BE2C (cell line): ENCODE data around the gene MT3.
"Not testable (repeated sequence)": the region's sequence is repeated elsewhere in the genome, so short reads cannot be mapped to it uniquely, and the experiment has no call there.

Experiments
- DNase-seq: peaks from one replicate; pipeline ENCODE4 v3.0.0-alpha.2; 2020
- H3K27me3 ChIP-seq: fragments of 250-450 bp; sonication (Bioruptor Pico); 2 replicates; pipeline ENCODE4 v1.5.1; 2020; ENCODE audit warnings: mild to moderate bottlenecking
- H3K36me3 ChIP-seq: fragments of 250-450 bp; sonication (Bioruptor Pico); 2 replicates; pipeline ENCODE4 v1.5.1; 2020; ENCODE audit warnings: mild to moderate bottlenecking
- H3K4me1 ChIP-seq: fragments of 250-450 bp; sonication (Bioruptor Pico); 2 replicates; pipeline ENCODE4 v1.5.1; 2020
- H3K4me3 ChIP-seq: 2 replicates; pipeline ENCODE4 v1.5.1; 2011; ENCODE audit warnings: low read depth, low read length
- H3K9me3 ChIP-seq: fragments of 250-450 bp; sonication (Bioruptor Pico); 2 replicates; pipeline ENCODE4 v1.5.1; 2020
- TF ChIP-seq, protein P1 (sequence below): IDR thresholded peaks from 2 replicates; pipeline ENCODE4 v1.5.1; 2012; ENCODE audit warnings: mild to moderate bottlenecking, low read depth, low read length

Gene MT3

GRCh38 chr16:56574625-56575024 is 14.7 kb upstream of the MT3 start:
- DNase-seq: no peak
- H3K36me3 ChIP-seq: no peaks in the 10 kb centered on the region
- peaks cover 9% of the 10 kb centered on the region for H3K27me3 ChIP-seq

GRCh38 chr16:56576585-56577299 is 12.6 kb upstream of the MT3 start:
- no peaks in the 10 kb centered on the region for H3K9me3 ChIP-seq
- H3K4me1 ChIP-seq: no peaks in the 10 kb centered on the region
- peak; percentile 77 for DNase-seq
- H3K36me3 ChIP-seq: no peaks in the 10 kb centered on the region
- H3K4me3 ChIP-seq: no peak overlapping the region
- peaks cover 9% of the 10 kb centered on the region for H3K27me3 ChIP-seq
- TF ChIP-seq, protein P1, sequence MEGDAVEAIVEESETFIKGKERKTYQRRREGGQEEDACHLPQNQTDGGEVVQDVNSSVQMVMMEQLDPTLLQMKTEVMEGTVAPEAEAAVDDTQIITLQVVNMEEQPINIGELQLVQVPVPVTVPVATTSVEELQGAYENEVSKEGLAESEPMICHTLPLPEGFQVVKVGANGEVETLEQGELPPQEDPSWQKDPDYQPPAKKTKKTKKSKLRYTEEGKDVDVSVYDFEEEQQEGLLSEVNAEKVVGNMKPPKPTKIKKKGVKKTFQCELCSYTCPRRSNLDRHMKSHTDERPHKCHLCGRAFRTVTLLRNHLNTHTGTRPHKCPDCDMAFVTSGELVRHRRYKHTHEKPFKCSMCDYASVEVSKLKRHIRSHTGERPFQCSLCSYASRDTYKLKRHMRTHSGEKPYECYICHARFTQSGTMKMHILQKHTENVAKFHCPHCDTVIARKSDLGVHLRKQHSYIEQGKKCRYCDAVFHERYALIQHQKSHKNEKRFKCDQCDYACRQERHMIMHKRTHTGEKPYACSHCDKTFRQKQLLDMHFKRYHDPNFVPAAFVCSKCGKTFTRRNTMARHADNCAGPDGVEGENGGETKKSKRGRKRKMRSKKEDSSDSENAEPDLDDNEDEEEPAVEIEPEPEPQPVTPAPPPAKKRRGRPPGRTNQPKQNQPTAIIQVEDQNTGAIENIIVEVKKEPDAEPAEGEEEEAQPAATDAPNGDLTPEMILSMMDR: peak; percentile 90

More at GRCh38 chr16:56574625-56575024, 14.7 kb upstream of the MT3 start:
- H3K4me1 ChIP-seq: no peaks in the 10 kb centered on the region
- H3K4me3 ChIP-seq: no peak overlapping the region
- TF ChIP-seq, protein P1: no peak
- no peaks in the 10 kb centered on the region for H3K9me3 ChIP-seq

GRCh38 chr16:56577300-56577625 is 12.1 kb upstream of the MT3 start:
- H3K36me3 ChIP-seq: no peaks in the 10 kb centered on the region
- no peak overlapping the region for H3K4me3 ChIP-seq
- DNase-seq: no peak
- TF ChIP-seq, protein P1: no peak
- H3K4me1 ChIP-seq: no peaks in the 10 kb centered on the region
- peaks cover 12% of the 10 kb centered on the region for H3K27me3 ChIP-seq
- no peaks in the 10 kb centered on the region for H3K9me3 ChIP-seq

DNA sequence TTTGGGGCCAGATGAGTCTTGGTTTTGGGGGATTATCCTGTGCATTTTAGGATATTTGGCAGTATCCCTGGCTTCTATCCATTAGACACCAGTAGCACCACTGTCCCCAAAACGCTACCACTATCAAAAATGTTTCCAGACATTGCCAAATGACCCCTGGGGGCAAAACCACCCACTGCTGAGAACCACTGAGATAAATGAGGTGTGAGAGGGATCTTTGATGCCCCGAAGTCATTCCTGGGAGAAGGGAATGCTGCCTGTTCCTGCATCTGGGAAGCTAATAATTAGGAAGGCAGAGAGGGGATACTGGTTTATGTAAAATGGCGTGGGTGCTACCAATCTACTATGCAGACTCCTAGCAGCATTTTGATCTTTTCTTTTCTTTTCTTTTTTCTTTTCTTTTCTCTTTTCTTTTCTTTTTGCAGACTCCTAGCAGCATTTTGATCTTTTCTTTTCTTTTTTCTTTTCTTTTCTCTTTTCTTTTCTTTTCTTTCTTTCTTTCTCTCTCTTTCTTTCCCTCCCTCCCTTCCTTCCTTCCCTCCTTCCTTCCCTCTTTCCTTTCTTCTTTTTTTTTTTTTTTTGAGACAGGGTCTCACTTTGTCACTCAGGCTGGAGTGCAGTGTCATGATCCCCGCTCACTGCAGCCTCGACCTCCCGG is 8.8 kb upstream of the MT3 start:
- H3K9me3 ChIP-seq: no peaks in the 10 kb centered on the region
- H3K36me3 ChIP-seq: no peaks in the 10 kb centered on the region
- no peaks in the 10 kb centered on the region for H3K4me1 ChIP-seq
- peaks cover 32% of the 10 kb centered on the region for H3K27me3 ChIP-seq
- TF ChIP-seq, protein P1: no peak
- no peak for DNase-seq
- no peak overlapping the region for H3K4me3 ChIP-seq

GRCh38 chr16:56582911-56583310 is 6.4 kb upstream of the MT3 start:
- H3K36me3 ChIP-seq, H3K4me3 ChIP-seq, H3K9me3 ChIP-seq, DNase-seq, H3K4me1 ChIP-seq: not testable (repeated sequence)
- H3K27me3 ChIP-seq: peaks cover 46% of the 10 kb centered on the region

DNA sequence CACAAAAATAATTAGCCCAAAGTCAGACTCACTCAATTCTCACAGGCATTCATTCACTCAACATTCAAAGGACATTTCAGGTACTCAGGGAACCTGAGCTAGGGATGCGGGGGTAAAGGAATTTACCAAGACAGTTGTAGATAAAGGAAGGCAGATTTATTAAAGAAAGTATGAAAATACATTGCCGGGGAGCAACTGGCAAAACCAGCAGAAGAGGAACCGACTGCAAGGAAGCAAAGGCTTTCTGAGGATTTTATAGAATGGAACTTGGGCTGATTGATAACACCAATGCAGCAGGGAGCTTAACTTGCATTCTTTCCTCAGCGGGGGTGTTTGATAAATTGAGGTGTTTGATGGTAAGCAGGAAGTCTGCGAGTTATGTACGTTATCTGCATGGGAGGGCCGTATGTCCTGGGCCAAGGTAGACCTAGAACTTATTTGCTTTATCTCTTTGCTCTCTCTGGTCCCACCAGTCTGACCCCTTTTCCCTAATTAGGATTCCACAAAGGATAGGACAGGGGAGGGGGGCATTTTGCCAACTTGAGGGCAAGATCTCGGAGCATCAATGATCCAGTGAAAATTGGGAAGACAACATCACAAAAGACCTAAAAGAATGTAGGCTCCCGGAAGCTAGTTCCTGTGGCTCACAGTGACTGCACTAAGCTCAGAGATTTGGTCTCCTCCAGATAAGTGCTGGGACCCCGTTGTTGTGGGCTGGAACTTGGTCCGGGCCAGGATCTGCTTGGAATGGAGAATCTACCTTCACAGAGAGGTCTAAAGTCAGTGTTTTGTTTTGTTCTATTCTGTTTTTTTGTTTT is 5.8 kb upstream of the MT3 start:
- no peak for DNase-seq
- Histone ChIP-seq H3K36me3 (no peaks in the 10 kb centered on the region), H3K9me3 (no peaks in the 10 kb centered on the region; the same call in 1 of the 2 replicates), H3K27me3 (peaks cover 53% of the 10 kb centered on the region), H3K4me3 (no peak overlapping the region), H3K4me1 (no peaks in the 10 kb centered on the region)
- TF ChIP-seq, protein P1: no peak
